Stimulated activated CD8-positive, alpha-beta memory T cell treated with anti-CD3 and anti-CD28 coated beads, Interleukin-15, amount 100 ng/mL, for 1 hour (primary cell): Measurements from ENCODE around the gene G2E3.
"Not testable (repeated sequence)": the region's sequence is repeated elsewhere in the genome, so short reads cannot be mapped to it uniquely, and the experiment has no call there.

Experiments used
- DNase-seq: peaks from one replicate; pipeline ENCODE4 v3.0.0-alpha.2; 2020; ENCODE audit warnings: low read depth

G2E3 gene

DNA sequence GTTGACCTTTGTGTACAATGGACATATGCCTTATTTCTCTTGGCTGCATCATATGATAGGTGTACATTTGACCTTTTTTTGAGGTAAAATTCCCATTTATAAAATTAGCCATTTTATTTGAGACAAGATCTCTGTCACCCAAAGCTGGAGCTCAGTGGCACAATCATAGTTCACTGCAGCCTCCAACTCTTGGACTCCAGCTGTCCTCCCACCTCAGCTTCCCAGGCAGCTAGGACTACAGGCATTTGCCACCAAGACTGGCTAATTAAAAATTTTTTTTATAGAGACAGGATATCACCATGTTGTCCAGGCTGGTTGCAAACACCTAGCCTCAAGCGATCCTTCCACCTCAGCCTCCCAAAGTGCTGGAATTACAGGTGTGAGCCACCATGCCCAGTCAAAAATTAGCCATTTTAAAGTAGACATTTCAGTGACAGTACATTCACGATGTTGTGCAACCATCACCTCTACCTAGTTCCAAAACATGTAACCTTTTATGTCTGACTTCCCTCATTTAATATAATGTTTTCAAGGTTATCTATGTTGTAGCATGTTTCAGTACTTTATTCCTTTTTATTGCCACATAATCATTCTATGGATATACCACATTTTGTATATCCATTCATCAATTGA, 5.4 kb downstream of the G2E3 start:
- no peak for DNase-seq

DNA sequence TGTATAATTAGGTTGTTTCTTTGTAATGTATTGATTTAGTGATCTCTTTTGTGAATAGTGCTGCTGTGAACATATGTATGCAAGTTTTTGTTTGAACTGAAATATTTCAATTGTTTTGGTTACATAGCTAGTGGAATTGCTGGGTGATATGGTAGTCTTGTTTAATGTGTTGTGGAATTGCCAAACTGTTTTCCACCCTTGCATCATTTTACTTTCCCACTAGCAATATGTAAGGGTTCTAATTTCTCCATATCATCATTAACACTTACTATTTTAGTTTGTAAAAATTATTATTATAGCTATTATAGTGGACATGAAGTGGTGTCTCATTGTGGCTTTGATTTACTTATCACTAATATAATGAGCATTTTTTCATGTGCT, 5.9 kb downstream of the G2E3 start:
- no peak for DNase-seq

DNA sequence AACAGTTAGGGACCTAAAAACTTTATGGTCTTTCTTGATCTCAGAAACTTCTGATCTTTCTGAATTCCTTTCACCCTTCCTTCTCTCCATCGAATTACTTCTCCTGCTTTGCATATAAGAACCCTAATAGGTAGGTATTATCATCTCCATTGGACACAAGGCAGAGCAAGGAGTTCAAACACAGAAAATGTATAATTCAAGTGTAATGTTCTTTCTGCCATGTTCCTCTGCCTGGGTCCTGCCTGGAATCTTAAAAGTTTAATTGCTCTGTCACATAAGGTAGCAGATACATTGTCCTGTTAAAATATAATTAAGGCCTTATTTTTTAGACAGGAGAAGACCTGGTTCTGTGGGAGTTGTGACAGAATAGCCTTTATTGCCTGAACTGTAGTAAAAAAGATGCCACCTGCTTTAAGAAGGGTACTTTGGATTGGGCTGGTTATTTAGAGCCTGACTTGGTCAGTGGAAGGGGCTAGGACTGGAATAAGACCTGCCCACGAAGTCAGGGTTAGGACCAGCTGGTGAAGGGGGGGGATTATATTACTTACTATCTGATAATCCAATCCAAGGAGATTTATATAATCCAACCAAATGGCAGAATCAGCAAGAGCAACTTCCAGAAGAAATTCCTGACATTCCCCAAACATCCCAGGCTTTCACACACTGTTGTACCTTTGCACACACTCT, 10.4 kb downstream of the G2E3 start:
- no peak for DNase-seq

DNA sequence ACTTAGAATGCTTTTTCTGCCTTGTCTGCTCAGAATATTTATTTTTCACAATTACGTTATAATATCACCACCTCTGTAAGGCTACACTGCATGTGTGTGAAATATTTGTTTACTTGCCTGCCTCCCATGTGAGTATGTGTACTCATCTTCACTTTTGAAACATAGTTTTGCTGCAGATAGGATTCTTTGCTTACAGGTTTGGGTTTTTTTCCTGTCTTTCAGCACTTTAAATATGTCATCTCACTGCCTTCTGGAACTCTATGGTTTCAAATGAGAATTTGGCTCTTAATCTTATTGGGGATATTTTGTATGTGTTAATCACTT, 10.9 kb downstream of the G2E3 start:
- DNase-seq: no peak

DNA sequence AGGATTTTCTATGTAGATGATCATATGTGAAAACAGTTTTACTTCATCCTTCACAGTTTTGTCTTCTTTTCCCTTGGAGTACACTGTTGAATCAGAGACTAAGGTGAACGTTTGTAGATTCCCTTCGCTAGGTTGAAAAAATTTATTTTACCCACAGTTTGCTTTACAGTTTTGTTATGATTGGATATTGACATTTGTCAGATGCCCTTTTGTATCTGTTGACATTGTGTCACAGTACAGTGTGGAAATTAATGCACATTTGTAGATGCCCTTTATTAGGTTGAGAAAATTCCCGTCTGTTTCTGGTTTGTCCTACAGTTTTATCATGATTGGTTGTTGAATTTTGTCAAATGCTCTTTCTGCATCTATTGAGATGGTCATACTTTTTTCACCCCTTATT, 13.3 kb downstream of the G2E3 start:
- no peak for DNase-seq

DNA sequence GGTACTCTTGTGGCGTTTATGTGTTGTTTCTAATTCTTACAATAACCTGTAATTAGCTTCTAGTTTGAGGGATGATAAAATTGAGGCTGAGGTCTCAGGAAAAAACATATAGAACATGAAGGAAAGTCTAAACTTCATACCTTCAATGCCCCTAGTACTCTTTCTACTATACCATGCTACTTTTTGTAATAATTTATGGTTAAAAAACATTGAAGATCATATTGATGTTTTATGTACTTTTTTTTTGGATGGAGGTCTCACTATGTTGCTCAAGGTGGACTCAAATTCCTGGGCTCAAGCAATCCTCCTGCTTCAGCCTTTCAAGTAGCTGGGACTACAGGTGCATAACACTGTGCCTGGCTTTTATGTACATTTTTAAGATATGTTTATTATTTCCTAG, 13.8 kb downstream of the G2E3 start:
- no peak for DNase-seq

GRCh38 chr14:30573226-30573814, 14.4 kb downstream of the G2E3 start:
- DNase-seq: no peak

GRCh38 chr14:30573966-30574365, 15.0 kb downstream of the G2E3 start:
- DNase-seq: no peak

- not testable (repeated sequence) for DNase-seq
These were observed 15.8 kb downstream of the G2E3 start for GRCh38 chr14:30574777-30575176.

DNA sequence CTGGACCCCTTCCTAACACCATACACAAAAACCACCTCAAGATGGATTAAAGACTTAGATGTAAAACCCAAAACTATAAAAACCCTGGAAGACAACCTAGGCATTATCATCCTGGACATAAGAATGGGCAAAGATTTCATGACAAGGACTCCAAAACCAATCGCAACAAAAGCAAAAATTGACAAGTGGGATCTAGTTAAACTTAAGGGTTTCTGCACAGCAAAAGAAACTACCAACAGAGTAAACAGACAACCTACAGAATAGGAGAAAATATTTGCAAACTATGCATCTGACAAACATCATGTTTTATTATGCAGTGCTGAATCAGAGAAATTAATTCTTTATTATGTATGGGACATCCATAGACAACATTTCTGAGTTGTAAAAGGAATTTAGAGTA, 17.4 kb downstream of the G2E3 start:
- not testable (repeated sequence) for DNase-seq

DNA sequence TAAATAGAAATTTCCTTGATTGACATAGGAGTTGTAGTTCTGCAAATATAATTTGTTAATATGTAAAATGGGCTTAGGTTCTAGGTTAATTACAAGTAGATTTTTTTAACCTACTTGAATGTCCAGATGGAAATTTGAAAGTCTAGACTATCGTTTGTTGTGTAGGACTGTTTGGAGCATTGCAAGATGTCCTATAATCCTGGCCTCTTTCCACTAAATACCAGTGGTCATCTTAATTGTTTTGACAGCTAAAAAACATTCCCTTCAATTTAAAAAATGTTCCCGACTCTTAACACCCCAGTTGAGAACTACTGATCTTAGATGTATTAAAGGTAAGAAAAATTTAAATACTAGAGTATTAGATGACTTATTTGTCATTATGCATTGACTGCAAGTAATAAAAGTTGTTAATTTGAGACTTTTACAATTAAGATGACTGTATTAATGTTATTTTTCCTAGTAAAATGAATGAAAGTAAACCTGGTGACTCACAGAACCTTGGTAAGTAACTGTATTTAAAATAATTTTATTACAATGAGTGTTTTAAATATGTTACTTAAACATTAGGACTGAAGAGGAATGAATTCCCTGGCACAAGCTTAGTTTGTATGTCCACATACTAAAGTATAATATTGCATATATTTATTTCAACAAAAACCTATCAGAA, 21.8 kb downstream of the G2E3 start:
- no peak for DNase-seq

GRCh38 chr14:30581283-30581625, 22.3 kb downstream of the G2E3 start:
- no peak for DNase-seq

GRCh38 chr14:30582376-30582775, 23.4 kb downstream of the G2E3 start:
- DNase-seq: no peak

DNA sequence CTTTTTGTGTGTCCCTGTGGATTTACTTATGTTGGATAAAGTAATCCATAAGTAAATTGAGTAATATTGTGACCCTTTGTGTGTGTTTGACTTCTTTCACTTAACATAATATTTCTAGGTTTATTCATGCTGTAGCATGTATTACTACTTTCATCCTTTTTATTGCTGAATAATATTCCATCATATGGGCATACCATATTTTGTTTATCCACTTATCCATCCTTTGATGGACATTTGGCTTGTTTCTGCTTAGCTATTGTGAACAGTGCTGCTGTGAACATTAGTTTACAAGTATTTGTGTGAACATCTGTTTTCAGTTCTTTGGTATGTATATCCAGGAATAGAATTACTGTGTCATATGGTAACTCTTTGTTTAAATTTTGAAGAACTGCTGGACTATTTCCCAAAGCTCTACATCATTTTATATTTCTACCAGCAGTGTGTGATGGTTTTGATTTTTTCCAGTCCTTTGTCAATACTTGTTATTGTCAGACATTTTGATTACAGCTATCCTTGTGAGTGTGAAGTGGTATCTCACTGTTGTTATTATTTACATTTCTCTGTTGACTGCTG, 25.2 kb downstream of the G2E3 start:
- DNase-seq: no peak

DNA sequence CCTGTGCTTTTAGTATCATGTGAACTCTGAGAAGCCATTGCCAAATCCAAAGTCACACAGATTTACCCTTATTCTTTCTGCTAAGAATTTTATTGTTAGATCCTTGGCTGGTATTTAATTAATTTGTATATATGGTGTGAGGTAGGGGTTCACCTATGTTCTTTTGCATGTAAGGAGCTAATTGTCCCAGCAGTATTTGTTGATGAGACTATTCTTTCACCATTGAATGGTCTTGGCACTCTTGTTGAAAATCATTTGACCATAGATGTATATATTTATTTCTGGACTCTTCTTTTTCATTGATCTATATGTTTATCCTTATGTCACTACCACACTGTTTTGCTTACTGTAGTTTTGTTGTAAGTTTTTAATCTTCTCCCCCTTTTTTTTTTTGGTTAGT, 26.2 kb downstream of the G2E3 start:
- no peak for DNase-seq

DNA sequence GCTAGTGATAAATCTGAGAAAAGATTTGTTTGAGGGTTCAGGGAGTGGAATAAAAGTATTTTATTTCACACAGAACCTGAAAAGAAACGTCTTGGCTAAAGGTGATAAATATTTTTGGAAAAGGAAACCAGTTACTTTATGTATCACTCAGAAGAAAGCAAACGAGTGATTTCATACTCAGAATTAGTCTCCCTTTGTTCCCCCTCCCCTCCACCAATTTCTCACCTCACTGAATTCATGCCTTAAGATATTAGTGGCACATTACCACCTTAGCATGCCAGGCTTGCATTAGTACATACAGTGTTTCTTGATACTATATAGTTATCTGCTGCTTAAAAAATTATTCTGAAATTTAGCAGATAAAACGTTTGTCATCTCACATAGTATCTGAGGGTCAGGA, 28.2 kb downstream of the G2E3 start:
- DNase-seq: no peak

- no peak for DNase-seq
These were observed 29.9 kb downstream of the G2E3 start for GRCh38 chr14:30588873-30589272.

DNA sequence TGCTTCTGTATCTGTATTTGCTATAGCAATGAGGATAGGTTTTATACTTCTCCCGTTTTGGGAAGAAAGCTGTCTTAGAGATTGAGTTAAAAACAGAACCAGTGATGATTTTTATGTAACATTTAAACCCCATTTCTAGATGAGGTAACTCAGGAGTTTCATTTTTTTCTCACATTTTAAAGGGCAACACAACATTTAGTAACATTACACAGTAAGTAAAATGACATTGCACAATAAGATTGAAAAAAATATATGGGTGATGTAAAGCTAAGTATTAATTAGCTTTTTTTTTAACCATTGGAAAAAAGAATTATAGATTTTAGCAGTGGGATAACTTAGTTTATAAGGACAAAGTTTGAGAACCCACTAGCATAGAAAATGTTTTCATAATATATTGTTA, 38.0 kb downstream of the G2E3 start:
- DNase-seq: no peak

DNA sequence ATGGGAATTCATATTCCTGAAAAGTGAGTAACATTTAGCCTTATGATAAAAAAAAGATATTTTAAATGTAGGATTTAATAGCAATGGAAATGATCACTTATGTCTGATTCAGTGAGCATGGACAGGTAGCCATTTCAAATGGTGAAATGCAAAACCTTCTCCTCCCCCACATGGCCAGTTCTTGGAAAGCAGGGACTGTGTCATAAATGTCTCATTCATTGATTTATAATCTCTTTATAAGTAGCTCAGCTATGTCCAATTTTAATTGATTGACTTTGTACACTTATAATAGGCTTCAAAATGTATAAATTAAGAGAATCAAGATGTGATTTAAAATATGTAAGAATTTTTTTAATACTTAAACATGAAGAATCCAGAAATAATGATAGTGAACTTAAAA, 38.5 kb downstream of the G2E3 start:
- DNase-seq: no peak

- DNase-seq: no peak
These were observed 42.3 kb downstream of the G2E3 start for GRCh38 chr14:30600922-30601918.

GRCh38 chr14:30603402-30603801, 44.4 kb downstream of the G2E3 start:
- no peak for DNase-seq

GRCh38 chr14:30604696-30605095, 45.7 kb downstream of the G2E3 start:
- not testable (repeated sequence) for DNase-seq
